ENCODE measurements around the gene GSTM1.

DNA sequence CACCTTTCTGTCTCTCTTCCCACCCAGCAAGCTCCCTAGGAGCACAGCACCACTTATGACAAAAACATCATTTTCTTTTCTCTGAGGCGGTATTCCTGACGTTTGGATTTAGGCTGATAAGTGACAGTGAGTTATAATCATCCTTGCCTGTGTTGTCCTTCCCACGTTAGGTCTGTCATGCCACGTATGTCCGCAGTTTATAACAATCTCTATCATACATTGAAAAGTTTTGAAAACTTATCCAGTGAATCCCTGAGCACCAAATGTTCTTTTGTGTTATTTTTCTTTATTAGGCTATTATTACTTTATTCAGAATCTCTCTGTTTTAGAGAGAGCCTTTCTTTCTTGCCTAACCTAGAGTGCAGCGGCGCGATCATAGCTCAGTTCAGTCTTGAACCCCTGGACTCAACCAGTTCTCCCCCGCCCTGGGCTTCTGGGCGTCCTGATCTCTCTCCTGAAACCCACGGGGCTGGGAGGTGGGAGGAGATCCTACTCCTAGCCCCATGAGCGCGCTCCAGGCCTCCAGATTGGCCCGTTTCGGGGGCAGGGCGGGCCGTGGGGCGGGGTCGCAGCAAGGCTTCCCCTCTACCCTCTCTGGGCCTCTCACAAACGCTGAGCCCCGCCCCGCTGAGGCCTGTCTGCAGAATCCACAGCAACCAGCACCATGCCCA lies 20.0 kb upstream of the GSTM1 start, which contains the start of gene GSTM2:
- TF ChIP-seq POLR2A (IDR thresholded peaks at IDR 0.05) (no peak), EP300 (IDR thresholded peaks at IDR 0.05) (no peak)
- TF ChIP-seq, protein P1, sequence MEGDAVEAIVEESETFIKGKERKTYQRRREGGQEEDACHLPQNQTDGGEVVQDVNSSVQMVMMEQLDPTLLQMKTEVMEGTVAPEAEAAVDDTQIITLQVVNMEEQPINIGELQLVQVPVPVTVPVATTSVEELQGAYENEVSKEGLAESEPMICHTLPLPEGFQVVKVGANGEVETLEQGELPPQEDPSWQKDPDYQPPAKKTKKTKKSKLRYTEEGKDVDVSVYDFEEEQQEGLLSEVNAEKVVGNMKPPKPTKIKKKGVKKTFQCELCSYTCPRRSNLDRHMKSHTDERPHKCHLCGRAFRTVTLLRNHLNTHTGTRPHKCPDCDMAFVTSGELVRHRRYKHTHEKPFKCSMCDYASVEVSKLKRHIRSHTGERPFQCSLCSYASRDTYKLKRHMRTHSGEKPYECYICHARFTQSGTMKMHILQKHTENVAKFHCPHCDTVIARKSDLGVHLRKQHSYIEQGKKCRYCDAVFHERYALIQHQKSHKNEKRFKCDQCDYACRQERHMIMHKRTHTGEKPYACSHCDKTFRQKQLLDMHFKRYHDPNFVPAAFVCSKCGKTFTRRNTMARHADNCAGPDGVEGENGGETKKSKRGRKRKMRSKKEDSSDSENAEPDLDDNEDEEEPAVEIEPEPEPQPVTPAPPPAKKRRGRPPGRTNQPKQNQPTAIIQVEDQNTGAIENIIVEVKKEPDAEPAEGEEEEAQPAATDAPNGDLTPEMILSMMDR (IDR thresholded peaks at IDR 0.05): no peak

Measured in stomach (tissue), 4 donors.